ENCODE results near the gene MILR1.

- TF ChIP-seq, protein P1, sequence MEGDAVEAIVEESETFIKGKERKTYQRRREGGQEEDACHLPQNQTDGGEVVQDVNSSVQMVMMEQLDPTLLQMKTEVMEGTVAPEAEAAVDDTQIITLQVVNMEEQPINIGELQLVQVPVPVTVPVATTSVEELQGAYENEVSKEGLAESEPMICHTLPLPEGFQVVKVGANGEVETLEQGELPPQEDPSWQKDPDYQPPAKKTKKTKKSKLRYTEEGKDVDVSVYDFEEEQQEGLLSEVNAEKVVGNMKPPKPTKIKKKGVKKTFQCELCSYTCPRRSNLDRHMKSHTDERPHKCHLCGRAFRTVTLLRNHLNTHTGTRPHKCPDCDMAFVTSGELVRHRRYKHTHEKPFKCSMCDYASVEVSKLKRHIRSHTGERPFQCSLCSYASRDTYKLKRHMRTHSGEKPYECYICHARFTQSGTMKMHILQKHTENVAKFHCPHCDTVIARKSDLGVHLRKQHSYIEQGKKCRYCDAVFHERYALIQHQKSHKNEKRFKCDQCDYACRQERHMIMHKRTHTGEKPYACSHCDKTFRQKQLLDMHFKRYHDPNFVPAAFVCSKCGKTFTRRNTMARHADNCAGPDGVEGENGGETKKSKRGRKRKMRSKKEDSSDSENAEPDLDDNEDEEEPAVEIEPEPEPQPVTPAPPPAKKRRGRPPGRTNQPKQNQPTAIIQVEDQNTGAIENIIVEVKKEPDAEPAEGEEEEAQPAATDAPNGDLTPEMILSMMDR (IDR thresholded peaks at IDR 0.05) = no peak
- no peak for TF ChIP-seq POLR2A (IDR thresholded peaks at IDR 0.05)
Observed at GRCh38 chr17:64480951-64481350, 32.0 kb downstream of the MILR1 start.

Data from thyroid gland (tissue), 4 donors.